Activated gamma-delta T cell treated with anti-CD3 and anti-CD28 coated beads, Interleukin-2, amount 50 U/mL, for 16 hours (primary cell): ENCODE measurements around the gene NR4A1.

Experiments
- DNase-seq: peaks from one replicate; pipeline ENCODE4 v3.0.0-alpha.2; 2020; ENCODE audit warnings: low read depth

Gene NR4A1

GRCh38 chr12:52050758-52051541 lies at the start of gene NR4A1:
Gene NR4A1 (plus strand): TSS chr12:52051442. CDS start chr12:52054329, 2,887 bp downstream.
- peak; percentile 99 for DNase-seq

DNA sequence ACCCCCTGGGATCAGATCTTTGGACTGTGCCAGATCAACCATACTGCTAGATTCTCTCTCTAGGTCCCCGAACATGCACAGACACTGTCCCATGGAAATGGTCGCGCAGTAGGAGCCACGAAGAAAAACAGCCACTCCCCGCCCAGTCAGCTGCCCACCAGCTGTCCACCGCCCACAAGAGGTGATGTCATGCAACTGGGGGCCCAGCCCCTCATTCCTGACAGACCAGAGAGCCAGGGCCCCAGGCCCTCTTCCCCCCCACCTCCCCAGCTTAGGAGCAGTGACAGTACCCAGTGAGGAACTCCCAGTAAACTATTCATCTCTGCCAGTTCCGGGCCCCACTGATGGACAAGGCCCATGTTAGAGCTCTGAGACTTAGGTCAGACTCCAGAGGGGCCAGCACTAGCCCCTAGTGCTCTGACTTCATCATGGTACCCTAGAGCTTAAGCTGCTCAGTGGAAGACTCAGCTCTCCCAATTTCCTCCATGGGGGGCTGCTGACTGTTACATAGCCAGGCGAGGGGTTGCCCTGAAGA lies 48.2 kb upstream of the NR4A1 start:
- no peak for DNase-seq

DNA sequence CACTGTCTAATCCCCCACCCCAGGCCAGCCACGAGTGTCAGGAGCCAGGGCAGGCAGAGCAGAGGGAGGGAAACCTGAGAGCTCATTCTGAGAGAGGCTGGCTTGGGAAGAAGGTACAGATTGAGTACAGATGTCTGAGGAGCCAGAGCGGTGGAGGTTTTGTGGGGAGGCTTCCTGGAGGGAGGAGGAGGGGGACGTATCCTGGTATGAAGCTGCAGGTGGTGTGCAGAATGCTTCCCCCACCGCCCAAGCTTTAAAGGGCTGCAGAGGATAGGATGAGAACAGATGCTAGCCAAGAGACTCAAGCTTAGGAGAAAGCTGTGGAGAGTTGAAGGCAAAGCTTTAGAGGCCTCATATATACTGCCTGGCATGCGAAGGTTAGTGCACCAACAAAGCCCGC lies 47.7 kb upstream of the NR4A1 start:
- no peak for DNase-seq

DNA sequence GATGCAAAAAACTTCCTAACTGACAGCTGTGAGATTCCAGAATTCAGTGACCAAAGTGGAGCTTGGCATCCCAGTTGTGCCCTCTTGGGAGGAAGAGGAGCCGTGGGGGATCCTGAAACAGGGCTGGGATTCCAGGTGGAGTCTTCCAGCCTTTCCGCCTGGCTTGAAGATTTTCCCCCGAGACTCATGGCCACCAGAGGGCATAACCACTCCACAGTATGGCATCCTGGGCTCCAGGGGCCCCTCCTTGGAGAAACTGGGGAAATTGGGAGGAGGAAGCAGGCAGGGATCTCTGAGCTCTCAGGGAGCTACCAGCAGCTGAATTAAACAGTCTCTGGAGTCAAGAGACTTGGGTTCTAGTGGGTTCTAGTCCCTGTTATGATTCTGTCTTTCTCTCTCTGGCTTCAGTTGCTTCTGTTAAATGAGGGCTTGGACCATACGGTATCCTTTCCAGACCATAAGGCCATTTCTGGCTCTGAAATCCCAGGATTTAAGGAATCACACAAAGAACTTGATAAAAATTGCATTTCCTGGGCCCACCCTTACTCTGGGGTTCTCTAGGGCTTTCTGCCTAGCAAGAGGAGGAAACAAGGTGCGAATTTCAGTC lies 47.1 kb upstream of the NR4A1 start:
- DNase-seq = no peak

GRCh38 chr12:52005218-52005902 lies 45.9 kb upstream of the NR4A1 start:
- no peak for DNase-seq

GRCh38 chr12:52005903-52006703 lies 45.1 kb upstream of the NR4A1 start:
- no peak for DNase-seq

GRCh38 chr12:52006726-52007157 lies 44.5 kb upstream of the NR4A1 start, which contains the start of gene TAMALIN:
Gene TAMALIN (plus strand): TSS chr12:52006946. CDS start chr12:52007020, 74 bp downstream.
- peak; percentile 64 for DNase-seq

GRCh38 chr12:52007158-52007921 lies 43.9 kb upstream of the NR4A1 start:
- DNase-seq = peak; percentile 30

DNA sequence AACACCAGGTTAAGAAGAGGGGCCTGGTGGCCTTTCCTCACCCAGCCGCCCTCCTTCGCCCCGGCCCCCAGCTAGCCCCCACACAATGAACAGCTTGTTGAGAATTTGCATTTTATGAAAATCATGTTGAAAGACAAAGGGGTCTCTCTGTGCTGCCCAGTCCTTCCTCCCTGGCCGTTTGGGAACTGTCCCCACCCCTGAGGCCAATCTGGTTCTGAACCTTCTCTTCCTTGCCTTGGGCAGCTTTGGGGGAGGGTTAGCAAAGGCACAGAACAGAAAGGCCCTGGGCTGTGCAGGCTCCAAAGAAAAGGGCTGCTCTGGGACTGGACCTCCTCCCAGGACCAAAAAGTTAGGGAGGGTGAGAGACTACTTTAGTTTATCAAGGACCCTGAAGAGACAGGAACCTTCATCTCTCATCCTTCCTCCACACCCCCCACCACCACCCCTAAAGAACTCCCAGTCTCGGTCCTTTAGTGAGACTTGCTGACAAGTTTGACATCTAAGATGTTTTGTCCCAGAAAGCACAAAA lies 43.2 kb upstream of the NR4A1 start:
- no peak for DNase-seq

- DNase-seq = no peak
Observed at GRCh38 chr12:52009081-52009751, 42.0 kb upstream of the NR4A1 start.

GRCh38 chr12:52010152-52010622 lies 41.1 kb upstream of the NR4A1 start:
- DNase-seq = no peak

- no peak for DNase-seq
Observed at GRCh38 chr12:52010692-52011601, 40.3 kb upstream of the NR4A1 start.

DNA sequence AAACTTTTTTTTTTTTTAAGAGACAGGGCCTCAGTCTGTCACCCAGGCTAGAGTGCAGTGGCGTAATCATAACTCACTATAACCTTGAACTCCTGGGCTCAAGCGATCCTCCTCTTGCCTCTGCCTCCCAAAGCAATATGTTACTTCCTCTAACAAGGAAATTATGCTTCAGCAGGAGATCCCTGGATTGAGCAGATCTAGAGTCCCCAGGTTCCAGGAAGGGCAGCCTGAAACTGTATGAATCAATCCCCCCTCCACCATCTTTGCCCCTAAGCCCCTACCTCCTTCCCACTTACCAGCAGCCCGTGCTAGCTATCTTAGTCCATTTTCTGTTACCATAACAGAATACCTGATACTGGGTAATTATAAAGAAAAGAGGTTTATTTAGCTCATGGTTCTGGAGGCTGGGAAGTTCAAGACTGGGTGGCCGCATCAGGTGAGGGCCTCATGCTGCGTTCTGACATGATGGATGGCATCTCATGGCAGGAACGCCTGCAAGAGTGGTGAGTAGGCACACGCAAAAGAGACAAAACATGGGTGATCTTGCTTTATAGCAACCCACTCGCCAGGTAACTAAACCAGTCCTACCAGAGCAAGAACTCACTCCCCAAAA lies 39.5 kb upstream of the NR4A1 start:
- no peak for DNase-seq

- DNase-seq = no peak
Observed at GRCh38 chr12:52013626-52014310, 37.5 kb upstream of the NR4A1 start.

GRCh38 chr12:52014567-52015530 lies 36.4 kb upstream of the NR4A1 start:
- no peak for DNase-seq

GRCh38 chr12:52015532-52016041 lies 35.7 kb upstream of the NR4A1 start:
- DNase-seq = no peak
